HCT116 (cell line): ENCODE data around the gene SCN2A. TPM values are rescaled to one million over a fixed set of nuclear protein-coding genes. Genes with fewer than 3 reads are reported as not detected.
"Not testable (repeated sequence)": the region's sequence is repeated elsewhere in the genome, so short reads cannot be mapped to it uniquely, and the experiment has no call there.

ENCODE experiments used
- ATAC-seq: fragments of 200-7000 bp; cut with Tn5 transposase; 2 replicates; pipeline ENCODE4 v1.9.1; 2020; ENCODE audit warnings: mild to moderate bottlenecking, moderate library complexity
- BruUV-seq: library from RNA; stranded (reverse); fragments of 400-500 nt; replicated peaks from 2 replicates; lab custom pipeline; 2021; lab: Mats Ljungman, UMichigan
- CTCF ChIA-PET: fragments of 300-600 bp; sonication (Branson Sonifier 250); formaldehyde crosslinking; loops from one replicate; lab custom pipeline; 2021; ENCODE audit warnings: antibody characterized with exemption; lab: Charles Lee
- POLR2A ChIA-PET: fragments of 300-600, 350-600 bp; sonication (Branson Sonifier 250); formaldehyde crosslinking; loops from one replicate; lab custom pipeline; 2021; ENCODE audit warnings: antibody characterized with exemption; lab: Charles Lee
- RAD21 ChIA-PET, 2 experiments: fragments of 300-600 bp; sonication (Branson Sonifier 250); formaldehyde crosslinking; loops; one replicate each; lab custom pipeline; 2023; ENCODE audit warnings: low total read pairs in 2 of 2; ENCODE audit not compliant: uncharacterized antibody in 2 of 2, unreplicated experiment in 2 of 2, low non-redundant PET in 1 of 2; lab: Charles Lee
- DNase-seq: peaks from one replicate; pipeline ENCODE4 v3.0.0-alpha.2; 2010; ENCODE audit warnings: low read depth, low spot score
- H2AFZ ChIP-seq: fragments of 200-600 bp; shearing (Covaris generic), sonication (generic); 2 replicates; pipeline ENCODE4 v1.6.1; 2017; ENCODE audit warnings: low read depth, mixed run types, mixed read lengths, antibody characterized with exemption, low read length; ENCODE audit not compliant: poor library complexity, severe bottlenecking
- H3K27ac ChIP-seq: 2 replicates; pipeline ENCODE4 v1.5.1; 2012; ENCODE audit warnings: low read depth, low read length
- H3K27me3 ChIP-seq: fragments of 200-600 bp; sonication (generic); 2 replicates; pipeline ENCODE4 v1.6.1; 2016; ENCODE audit warnings: mixed run types, low read length, mixed read lengths; ENCODE audit not compliant: insufficient read depth
- H3K36me3 ChIP-seq, 2 experiments: fragments of 200-500 bp in 1 of 2; fragments of 200-600 bp in 1 of 2; sonication (Bioruptor generic) in 1 of 2; sonication (generic) in 1 of 2; 2 replicates each; pipeline versions ENCODE4 v1.5.1 to v1.6.1; 2014 to 2016; ENCODE audit warnings: low read length in 2 of 2, inconsistent platforms in 1 of 2, mixed read lengths in 1 of 2, mixed run types in 1 of 2; ENCODE audit not compliant: insufficient read depth in 2 of 2, control insufficient read depth in 1 of 2
- H3K4me1 ChIP-seq, 2 experiments: fragments of 200-600 bp in 1 of 2; sonication (generic) in 1 of 2; 2 replicates each; pipeline versions ENCODE4 v1.5.1 to v1.6.1; 2012 to 2017; ENCODE audit warnings: low read length in 2 of 2, inconsistent platforms in 1 of 2, mild to moderate bottlenecking in 1 of 2, mixed read lengths in 1 of 2, mixed run types in 1 of 2, moderate library complexity in 1 of 2; ENCODE audit not compliant: insufficient read depth in 2 of 2, control insufficient read depth in 1 of 2
- H3K4me2 ChIP-seq: fragments of 200-600 bp; sonication (generic); 2 replicates; pipeline ENCODE4 v1.6.1; 2017; ENCODE audit warnings: mixed run types, low read length, mixed read lengths
- H3K4me3 ChIP-seq, 2 experiments: fragments of 200-600 bp in 1 of 2; sonication (generic) in 1 of 2; replicated peaks in 1 of 2; 2 replicates each; pipeline ENCODE4 v1.5.1; 2011 to 2016; ENCODE audit warnings: low read length in 2 of 2, control low read depth in 1 of 2, low read depth in 1 of 2, mild to moderate bottlenecking in 1 of 2, mixed read lengths in 1 of 2, mixed run types in 1 of 2
- H3K79me2 ChIP-seq: fragments of 200-600 bp; sonication (generic); 2 replicates; pipeline ENCODE4 v1.6.1; 2017; ENCODE audit warnings: mild to moderate bottlenecking, mixed run types, low read length, moderate library complexity, mixed read lengths; ENCODE audit not compliant: insufficient read depth
- H3K9ac ChIP-seq: fragments of 200-600 bp; sonication (generic); 2 replicates; pipeline ENCODE4 v1.6.1; 2016; ENCODE audit warnings: low read length, mixed read lengths
- H3K9me2 ChIP-seq: fragments of 200-600 bp; sonication (generic), shearing (Covaris generic); 2 replicates; pipeline ENCODE4 v1.6.1; 2017; ENCODE audit warnings: mixed run types, mild to moderate bottlenecking, moderate library complexity; ENCODE audit not compliant: insufficient read depth
- H3K9me3 ChIP-seq, 2 experiments: fragments of 200-500 bp in 1 of 2; fragments of 200-600 bp in 1 of 2; sonication (Bioruptor generic) in 1 of 2; sonication (generic) in 1 of 2; 2 replicates each; pipeline ENCODE4 v1.6.1; 2014 to 2017; ENCODE audit warnings: low read length in 2 of 2, mixed read lengths in 2 of 2, inconsistent platforms in 1 of 2, low read depth in 1 of 2, mild to moderate bottlenecking in 1 of 2, mixed run types in 1 of 2, moderate library complexity in 1 of 2; ENCODE audit not compliant: control insufficient read depth in 1 of 2, insufficient read depth in 1 of 2
- H4K20me1 ChIP-seq: fragments of 200-600 bp; sonication (generic), shearing (Covaris generic); 2 replicates; pipeline ENCODE4 v1.6.1; 2017; ENCODE audit warnings: mixed run types, mild to moderate bottlenecking, moderate library complexity; ENCODE audit not compliant: insufficient read depth
- CEBPB ChIP-seq: IDR thresholded peaks from 2 replicates; pipeline ENCODE4 v1.6.1; 2012; ENCODE audit warnings: low read depth
- FOSL1 ChIP-seq: IDR thresholded peaks from 2 replicates; pipeline ENCODE4 v1.6.1; 2012; ENCODE audit warnings: low read depth
- JUND ChIP-seq: IDR thresholded peaks from 2 replicates; pipeline ENCODE4 v1.6.1; 2012
- SP1 ChIP-seq: IDR thresholded peaks from 2 replicates; pipeline ENCODE4 v1.6.1; 2012; ENCODE audit warnings: low read depth
- ZNF274 ChIP-seq: fragments of 200-500 bp; sonication (Bioruptor generic); IDR thresholded peaks from 2 replicates; pipeline ENCODE4 v1.6.1; 2014; ENCODE audit warnings: mild to moderate bottlenecking, low read depth, low read length, inconsistent platforms
- intact Hi-C: fragments of 100-400 bp; cut with micrococcal nuclease; formaldehyde crosslinking; loops from 2 replicates; pipeline ENCODE4 v1.10.0; 2022
- total RNA-seq: library from RNA; stranded (reverse); gene quantifications from one replicate; pipeline ENCODE4 v1.2.1, GENCODE V29; 2021; ENCODE audit not compliant: unreplicated experiment
- TF ChIP-seq, protein P1 (sequence below): IDR thresholded peaks from 2 replicates; pipeline ENCODE4 v1.6.1; 2012
- TF ChIP-seq, protein P2 (sequence below): IDR thresholded peaks from 2 replicates; pipeline ENCODE4 v1.6.1; 2011; ENCODE audit warnings: mild to moderate bottlenecking, low read length, moderate library complexity; ENCODE audit not compliant: insufficient replicate concordance; ENCODE audit errors: extremely low read depth

The SCN2A gene
- total RNA-seq, 1 experiment from 2014 or later, result 0.25 TPM

DNA sequence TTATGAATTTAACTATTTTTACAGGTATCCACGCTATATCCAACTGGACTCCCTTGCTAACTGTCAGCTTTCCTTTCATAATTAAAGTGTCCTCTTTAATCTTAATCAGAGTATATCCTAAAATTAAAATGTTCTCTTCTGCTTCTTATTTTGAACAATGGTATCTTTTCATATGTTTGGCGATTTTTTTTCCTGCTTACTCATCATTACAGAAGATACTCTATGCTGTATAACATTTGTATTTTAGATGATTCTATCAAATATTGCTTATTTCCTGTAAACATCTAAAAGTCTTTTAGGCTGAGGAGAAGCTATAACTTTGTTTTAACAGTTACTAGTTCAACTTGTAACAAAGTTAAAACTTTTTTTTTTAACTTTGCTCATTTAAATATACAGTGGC lies 17.4 kb downstream of the SCN2A start (continued):
- TF ChIP-seq FOSL1 (no peak), CEBPB (no peak), SP1 (no peak), ZNF274 (no peak), JUND (no peak)
- TF ChIP-seq, protein P1, sequence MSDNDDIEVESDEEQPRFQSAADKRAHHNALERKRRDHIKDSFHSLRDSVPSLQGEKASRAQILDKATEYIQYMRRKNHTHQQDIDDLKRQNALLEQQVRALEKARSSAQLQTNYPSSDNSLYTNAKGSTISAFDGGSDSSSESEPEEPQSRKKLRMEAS, result no peak

DNA sequence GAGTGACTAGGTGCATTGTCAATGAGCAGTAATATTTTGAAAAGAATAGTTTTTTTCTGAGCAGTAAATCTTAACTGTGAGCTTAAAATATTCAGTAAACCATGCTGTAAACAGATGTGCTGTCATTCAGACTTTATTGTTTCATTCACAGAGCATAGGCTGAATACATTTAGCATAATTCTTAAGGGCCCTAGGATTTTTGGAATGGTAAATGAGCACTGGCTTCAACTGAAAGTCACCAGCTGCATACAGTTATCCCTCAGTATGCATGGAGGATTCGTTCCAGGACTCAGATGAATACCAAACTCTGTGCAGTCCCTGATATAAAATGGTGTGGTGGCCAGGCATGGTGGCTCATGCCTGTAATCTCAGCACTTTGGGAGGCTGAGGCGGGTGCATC lies 21.1 kb downstream of the SCN2A start:
- CTCF ChIA-PET, H4K20me1 ChIP-seq, ATAC-seq, H3K9ac ChIP-seq, intact Hi-C loops, H3K9me3 ChIP-seq, H3K4me1 ChIP-seq, H3K4me3 ChIP-seq, DNase-seq, H3K27ac ChIP-seq, H3K36me3 ChIP-seq, POLR2A ChIA-PET, H3K4me2 ChIP-seq, H2AFZ ChIP-seq, H3K27me3 ChIP-seq, H3K9me2 ChIP-seq, H3K79me2 ChIP-seq, BruUV-seq, RAD21 ChIA-PET: not testable (repeated sequence)

DNA sequence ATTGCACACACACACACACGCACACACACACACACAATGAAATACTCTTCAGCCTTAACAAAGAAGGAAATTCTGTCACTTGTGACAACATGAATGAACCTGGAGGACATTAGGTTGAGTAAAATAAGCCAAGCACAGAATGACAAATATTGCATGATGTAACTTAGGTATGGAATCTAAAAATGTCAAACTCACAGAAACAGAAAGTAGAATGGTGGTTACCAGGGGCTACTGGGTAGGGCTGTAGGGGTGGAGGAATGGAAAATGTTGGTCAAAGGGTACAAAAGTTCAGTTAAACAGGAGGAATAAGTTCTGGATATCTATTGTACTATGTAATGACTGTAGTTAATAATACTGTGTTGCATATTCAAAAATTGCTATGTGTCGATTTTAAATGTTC lies 29.5 kb downstream of the SCN2A start:
- POLR2A ChIA-PET, result no interaction called here
- BruUV-seq, result no TSS peak
- no peaks in the 10 kb centered on the region for H3K9me3 ChIP-seq
- H3K4me1 ChIP-seq, result no peaks in the 10 kb centered on the region
- H3K27me3 ChIP-seq, result no peaks in the 10 kb centered on the region; the same call in 1 of the 2 replicates
- H3K4me2 ChIP-seq, result no peak overlapping the region
- RAD21 ChIA-PET, result no interaction called here
- no peak overlapping the region for H2AFZ ChIP-seq
- ATAC-seq, result no peak
- TF ChIP-seq, protein P2, sequence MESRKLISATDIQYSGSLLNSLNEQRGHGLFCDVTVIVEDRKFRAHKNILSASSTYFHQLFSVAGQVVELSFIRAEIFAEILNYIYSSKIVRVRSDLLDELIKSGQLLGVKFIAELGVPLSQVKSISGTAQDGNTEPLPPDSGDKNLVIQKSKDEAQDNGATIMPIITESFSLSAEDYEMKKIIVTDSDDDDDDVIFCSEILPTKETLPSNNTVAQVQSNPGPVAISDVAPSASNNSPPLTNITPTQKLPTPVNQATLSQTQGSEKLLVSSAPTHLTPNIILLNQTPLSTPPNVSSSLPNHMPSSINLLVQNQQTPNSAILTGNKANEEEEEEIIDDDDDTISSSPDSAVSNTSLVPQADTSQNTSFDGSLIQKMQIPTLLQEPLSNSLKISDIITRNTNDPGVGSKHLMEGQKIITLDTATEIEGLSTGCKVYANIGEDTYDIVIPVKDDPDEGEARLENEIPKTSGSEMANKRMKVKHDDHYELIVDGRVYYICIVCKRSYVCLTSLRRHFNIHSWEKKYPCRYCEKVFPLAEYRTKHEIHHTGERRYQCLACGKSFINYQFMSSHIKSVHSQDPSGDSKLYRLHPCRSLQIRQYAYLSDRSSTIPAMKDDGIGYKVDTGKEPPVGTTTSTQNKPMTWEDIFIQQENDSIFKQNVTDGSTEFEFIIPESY, result no peak
- TF ChIP-seq, all 23 proteins: peak for 0
- Histone ChIP-seq H3K4me3 (no peak overlapping the region), H3K27ac (no peak overlapping the region), H3K79me2 (no peaks in the 10 kb centered on the region), H3K9ac (no peak overlapping the region), H3K9me2 (no peaks in the 10 kb centered on the region), H3K36me3 (no peaks in the 10 kb centered on the region), H4K20me1 (no peaks in the 10 kb centered on the region)
- CTCF ChIA-PET, result no interaction called here
- intact Hi-C loops, result no loop called here
- no peak for DNase-seq
